DND-41 (cell line): Measurements from ENCODE around the gene TREX2.

Experiments
- ATAC-seq: fragments of 200-7000 bp; cut with Tn5 transposase; 3 replicates; pipeline ENCODE4 v1.9.1; 2021; ENCODE audit warnings: low read depth; ENCODE audit not compliant: insufficient read depth
- DNase-seq: peaks from one replicate; pipeline ENCODE4 v3.0.0-alpha.2; 2020
- H2AFZ ChIP-seq: 2 replicates; pipeline ENCODE4 v1.6.0; 2012; ENCODE audit warnings: low read depth, low read length
- H3K27ac ChIP-seq: 2 replicates; pipeline ENCODE4 v1.5.1; 2012; ENCODE audit warnings: low read length, inconsistent platforms
- H3K27me3 ChIP-seq: fragments of 200-600 bp; sonication (generic); 2 replicates; pipeline ENCODE4 v1.6.0; 2012; ENCODE audit warnings: low read length, mild to moderate bottlenecking, inconsistent platforms; ENCODE audit not compliant: insufficient read depth, poor library complexity
- H3K36me3 ChIP-seq: 2 replicates; pipeline ENCODE4 v1.5.1; 2012; ENCODE audit warnings: low read length, inconsistent platforms; ENCODE audit not compliant: insufficient read depth
- H3K4me1 ChIP-seq: 2 replicates; pipeline ENCODE4 v1.5.1; 2012; ENCODE audit warnings: mild to moderate bottlenecking, low read length; ENCODE audit not compliant: insufficient read depth
- H3K4me2 ChIP-seq: 2 replicates; pipeline ENCODE4 v1.6.0; 2012; ENCODE audit warnings: mild to moderate bottlenecking, moderate library complexity, low read length, inconsistent platforms; ENCODE audit not compliant: insufficient read depth
- H3K4me3 ChIP-seq, 2 experiments: fragments of 200-600 bp in 1 of 2; shearing (Covaris generic) in 1 of 2; 2 replicates each; pipeline ENCODE4 v1.5.1; 2012 to 2016; ENCODE audit warnings: inconsistent platforms in 2 of 2, low read length in 2 of 2, mild to moderate bottlenecking in 2 of 2, low read depth in 1 of 2, moderate library complexity in 1 of 2
- H3K79me2 ChIP-seq: 2 replicates; pipeline ENCODE4 v1.6.0; 2012; ENCODE audit warnings: low read length, inconsistent platforms; ENCODE audit not compliant: insufficient read depth
- H3K9ac ChIP-seq: 2 replicates; pipeline ENCODE4 v1.6.0; 2012; ENCODE audit warnings: low read depth, mild to moderate bottlenecking, inconsistent platforms, low read length, moderate library complexity
- H3K9me3 ChIP-seq: 2 replicates; pipeline ENCODE4 v1.5.1; 2012; ENCODE audit warnings: low read length, moderate library complexity, mild to moderate bottlenecking, inconsistent platforms; ENCODE audit not compliant: insufficient read depth, severe bottlenecking
- H4K20me1 ChIP-seq: 2 replicates; pipeline ENCODE4 v1.6.0; 2012; ENCODE audit warnings: low read length; ENCODE audit not compliant: insufficient read depth
- CTCF ChIP-seq: IDR thresholded peaks from 2 replicates; pipeline ENCODE4 v1.5.1; 2012; ENCODE audit warnings: borderline replicate concordance, low read length, moderate library complexity, mild to moderate bottlenecking; ENCODE audit not compliant: poor library complexity, severe bottlenecking; ENCODE audit errors: extremely low read depth
- EZH2 ChIP-seq: IDR thresholded peaks from 3 replicates; pipeline ENCODE4 v1.6.1; 2012; ENCODE audit warnings: borderline replicate concordance, low read depth, mild to moderate bottlenecking, moderate library complexity, low read length, inconsistent platforms; ENCODE audit not compliant: severe bottlenecking

Gene TREX2

GRCh38 chrX:153487590-153488071, 41.8 kb upstream of the TREX2 start:
- Histone ChIP-seq H3K79me2 (no peaks in the 10 kb centered on the region), H3K27ac (no peak overlapping the region)

GRCh38 chrX:153486171-153486570, 40.3 kb upstream of the TREX2 start:
- H3K27ac ChIP-seq: no peak overlapping the region
- TF ChIP-seq CTCF (no peak), EZH2 (no peak)
- no peak overlapping the region for H3K9ac ChIP-seq
- H3K9me3 ChIP-seq: no peaks in the 10 kb centered on the region
- no peaks in the 10 kb centered on the region for H3K79me2 ChIP-seq
- ATAC-seq: no peak
- H4K20me1 ChIP-seq: no peaks in the 10 kb centered on the region
- H3K27me3 ChIP-seq: no peaks in the 10 kb centered on the region
- no peak overlapping the region for H2AFZ ChIP-seq
- no peak for DNase-seq
- H3K36me3 ChIP-seq: no peaks in the 10 kb centered on the region
- no peak overlapping the region for H3K4me2 ChIP-seq
- no peak overlapping the region for H3K4me3 ChIP-seq
- H3K4me1 ChIP-seq: no peaks in the 10 kb centered on the region

More at GRCh38 chrX:153487590-153488071, 41.8 kb upstream of the TREX2 start:
- Histone ChIP-seq H3K4me2 (no peak overlapping the region), H4K20me1 (no peaks in the 10 kb centered on the region), H3K36me3 (no peaks in the 10 kb centered on the region), H3K4me3 (no peak overlapping the region), H2AFZ (no peak overlapping the region), H3K27me3 (no peaks in the 10 kb centered on the region), H3K4me1 (no peaks in the 10 kb centered on the region), H3K9ac (no peak overlapping the region), H3K9me3 (no peaks in the 10 kb centered on the region)
- ATAC-seq (no peak), DNase-seq (no peak)
- TF ChIP-seq CTCF (no peak), EZH2 (no peak)

- Histone ChIP-seq H2AFZ (no peak overlapping the region), H3K4me1 (no peaks in the 10 kb centered on the region), H3K79me2 (no peaks in the 10 kb centered on the region), H3K27ac (no peak overlapping the region), H3K27me3 (no peaks in the 10 kb centered on the region), H3K4me2 (no peak overlapping the region), H4K20me1 (no peaks in the 10 kb centered on the region), H3K4me3 (no peak overlapping the region), H3K36me3 (no peaks in the 10 kb centered on the region), H3K9me3 (no peaks in the 10 kb centered on the region), H3K9ac (no peak overlapping the region)
- no peak for ATAC-seq
- DNase-seq: peak; percentile 7
- TF ChIP-seq CTCF (no peak), EZH2 (no peak)
These were observed 39.7 kb upstream of the TREX2 start for GRCh38 chrX:153485396-153486080.
